Measurements from ENCODE around the gene MRAP. TPM values are rescaled to one million over a fixed set of nuclear protein-coding genes. Genes with fewer than 3 reads are reported as not detected.

Gene MRAP
- polyA plus RNA-seq, 3 donors, result not detected

DNA sequence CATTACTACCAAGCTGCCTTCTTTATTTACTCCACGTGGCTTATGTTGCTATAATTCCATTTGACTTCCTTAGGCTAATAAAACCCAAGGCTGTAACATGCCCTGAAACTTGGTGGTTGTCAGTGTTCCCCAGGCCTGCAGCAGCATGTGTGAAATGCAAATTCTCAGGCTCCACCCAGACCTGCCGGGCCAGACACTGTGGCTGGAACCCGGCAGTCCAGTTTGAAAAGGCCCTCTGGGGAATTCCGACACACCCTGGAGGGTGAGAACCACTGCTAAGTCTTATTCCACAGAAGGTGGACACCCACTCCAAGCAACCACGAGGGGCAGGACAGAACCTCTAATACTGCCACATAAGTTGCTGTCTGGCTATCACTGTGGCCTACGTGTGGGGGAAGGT is 52.8 kb downstream of the MRAP start:
- H3K4me1 ChIP-seq (ENCODE audit: control insufficient read depth in 1 of 2, insufficient read depth in 2 of 2, low read length in 2 of 2), result no peaks in the 10 kb centered on the region
- Mint-ChIP-seq H3K4me1 (no peaks in the 10 kb centered on the region), H3K27ac (no peak overlapping the region), H3K9me3 (peaks cover 2 to 10% (median 7%) of the 10 kb centered on the region in 7 donors), H3K36me3 (peaks cover 91 to 99% of the 10 kb centered on the region in 2 donors), H3K27me3 (ENCODE audit: low read depth in 3 of 3) (peaks cover 0 to 2% (median 0%) of the 10 kb centered on the region in 3 donors), H3K4me3 (no peak overlapping the region)
- no peaks in the 10 kb centered on the region for H3K79me2 ChIP-seq (ENCODE audit: insufficient read depth, low read length)
- 95% methylated on average over 4 of the region's 6 CpGs for WGBS (ENCODE audit: insufficient coverage)
- TF ChIP-seq, protein P1, sequence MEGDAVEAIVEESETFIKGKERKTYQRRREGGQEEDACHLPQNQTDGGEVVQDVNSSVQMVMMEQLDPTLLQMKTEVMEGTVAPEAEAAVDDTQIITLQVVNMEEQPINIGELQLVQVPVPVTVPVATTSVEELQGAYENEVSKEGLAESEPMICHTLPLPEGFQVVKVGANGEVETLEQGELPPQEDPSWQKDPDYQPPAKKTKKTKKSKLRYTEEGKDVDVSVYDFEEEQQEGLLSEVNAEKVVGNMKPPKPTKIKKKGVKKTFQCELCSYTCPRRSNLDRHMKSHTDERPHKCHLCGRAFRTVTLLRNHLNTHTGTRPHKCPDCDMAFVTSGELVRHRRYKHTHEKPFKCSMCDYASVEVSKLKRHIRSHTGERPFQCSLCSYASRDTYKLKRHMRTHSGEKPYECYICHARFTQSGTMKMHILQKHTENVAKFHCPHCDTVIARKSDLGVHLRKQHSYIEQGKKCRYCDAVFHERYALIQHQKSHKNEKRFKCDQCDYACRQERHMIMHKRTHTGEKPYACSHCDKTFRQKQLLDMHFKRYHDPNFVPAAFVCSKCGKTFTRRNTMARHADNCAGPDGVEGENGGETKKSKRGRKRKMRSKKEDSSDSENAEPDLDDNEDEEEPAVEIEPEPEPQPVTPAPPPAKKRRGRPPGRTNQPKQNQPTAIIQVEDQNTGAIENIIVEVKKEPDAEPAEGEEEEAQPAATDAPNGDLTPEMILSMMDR (IDR thresholded peaks at IDR 0.05), result no peak
- no peak overlapping the region for H2AFZ ChIP-seq (ENCODE audit: insufficient read depth, low read depth, low read length, poor library complexity, severe bottlenecking)
- peaks cover 2 to 16% of the 10 kb centered on the region in 2 donors for H3K9me3 ChIP-seq (replicated peaks in 1 of 2; ENCODE audit: control insufficient read depth in 1 of 2, insufficient read depth in 1 of 2, low read length in 2 of 2)
- H3K4me2 ChIP-seq (replicated peaks; ENCODE audit: extremely low read depth, low read length, poor library complexity, severe bottlenecking), result no peak overlapping the region
- intact Hi-C loops (cut with micrococcal nuclease), result loop anchor here in 1 of 2 donors (10.0 kb wide), 1 partner anchor 53 kb away; no protein-coding TSS in a partner anchor
- no peaks in the 10 kb centered on the region for H4K20me1 ChIP-seq (ENCODE audit: insufficient read depth, low read length)
- DNase-seq, result no peak
- H3K27ac ChIP-seq (ENCODE audit: low read depth in 1 of 2, low read length in 2 of 2), result no peak overlapping the region
- H3K27me3 ChIP-seq (ENCODE audit: control insufficient read depth in 2 of 2, insufficient read depth in 2 of 2, low read length in 2 of 2), result no peaks in the 10 kb centered on the region
- peaks cover 97 to 100% of the 10 kb centered on the region in 2 donors for H3K36me3 ChIP-seq (replicated peaks in 1 of 2; ENCODE audit: control insufficient read depth in 1 of 2, insufficient read depth in 2 of 2, low read length in 2 of 2)
- H3K4me3 ChIP-seq (replicated peaks in 1 of 3; ENCODE audit: low read depth in 2 of 3, low read length in 3 of 3), result no peak overlapping the region
- no peak overlapping the region for H3K9ac ChIP-seq (ENCODE audit: insufficient read depth, low read length, poor library complexity, severe bottlenecking)

DNA sequence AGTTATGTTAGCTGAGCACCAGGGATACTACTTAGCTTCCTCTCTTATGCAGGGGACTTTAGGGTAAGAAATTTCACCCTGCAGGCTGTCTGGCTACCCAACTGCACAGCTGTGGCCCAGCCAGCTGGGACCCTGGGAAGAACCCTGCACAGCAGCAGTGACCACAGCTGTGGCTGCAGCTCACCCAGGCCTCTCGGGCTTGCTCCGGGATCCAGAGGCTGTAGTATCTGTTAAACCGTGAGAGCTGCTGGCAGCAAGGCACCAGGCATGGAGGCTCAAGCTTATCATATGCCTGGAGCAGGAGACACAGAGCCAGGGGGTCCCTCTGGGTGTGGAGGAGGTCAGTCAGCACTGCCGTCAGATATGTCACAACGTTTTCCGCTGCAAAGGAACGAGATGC is 53.9 kb downstream of the MRAP start:
- Histone ChIP-seq H3K4me1 (ENCODE audit: control insufficient read depth in 1 of 2, insufficient read depth in 2 of 2, low read length in 2 of 2) (no peaks in the 10 kb centered on the region), H4K20me1 (ENCODE audit: insufficient read depth, low read length) (no peaks in the 10 kb centered on the region), H3K27ac (ENCODE audit: low read depth in 1 of 2, low read length in 2 of 2) (no peak overlapping the region), H2AFZ (ENCODE audit: insufficient read depth, low read depth, low read length, poor library complexity, severe bottlenecking) (no peak overlapping the region), H3K4me3 (replicated peaks in 1 of 3; ENCODE audit: low read depth in 2 of 3, low read length in 3 of 3) (no peak overlapping the region), H3K36me3 (replicated peaks in 1 of 2; ENCODE audit: control insufficient read depth in 1 of 2, insufficient read depth in 2 of 2, low read length in 2 of 2) (peaks cover 95 to 99% of the 10 kb centered on the region in 2 donors), H3K4me2 (replicated peaks; ENCODE audit: extremely low read depth, low read length, poor library complexity, severe bottlenecking) (no peak overlapping the region), H3K9ac (ENCODE audit: insufficient read depth, low read length, poor library complexity, severe bottlenecking) (no peak overlapping the region), H3K27me3 (ENCODE audit: control insufficient read depth in 2 of 2, insufficient read depth in 2 of 2, low read length in 2 of 2) (no peaks in the 10 kb centered on the region), H3K79me2 (ENCODE audit: insufficient read depth, low read length) (no peaks in the 10 kb centered on the region), H3K9me3 (replicated peaks in 1 of 2; ENCODE audit: control insufficient read depth in 1 of 2, insufficient read depth in 1 of 2, low read length in 2 of 2) (peaks cover 0 to 6% of the 10 kb centered on the region in 2 donors)
- H3K27me3 Mint-ChIP-seq (ENCODE audit: low read depth in 3 of 3), result peaks cover 0 to 2% (median 0%) of the 10 kb centered on the region in 3 donors
- DNase-seq, result no peak
- 100% methylated on average over 2 of the region's 7 CpGs for WGBS (ENCODE audit: insufficient coverage)
- no peak overlapping the region for H3K4me3 Mint-ChIP-seq
- peaks cover 89 to 98% of the 10 kb centered on the region in 2 donors for H3K36me3 Mint-ChIP-seq
- intact Hi-C loops (cut with micrococcal nuclease), result loop anchor here in 1 of 2 donors (10.0 kb wide), 1 partner anchor 52 kb away; no protein-coding TSS in a partner anchor
- TF ChIP-seq, protein P1 (IDR thresholded peaks at IDR 0.05), result no peak
- H3K27ac Mint-ChIP-seq, result peak overlapping the region in 1 of 7 donors; percentile 50
- H3K4me1 Mint-ChIP-seq, result no peaks in the 10 kb centered on the region
- peaks cover 2 to 6% (median 3%) of the 10 kb centered on the region in 7 donors for H3K9me3 Mint-ChIP-seq

Measured in CD14-positive monocyte (primary cell).